ENCODE data around the gene UBP1. TPM values are rescaled to one million over a fixed set of nuclear protein-coding genes. Genes with fewer than 3 reads are reported as not detected.
"Not testable (repeated sequence)": the region's sequence is repeated elsewhere in the genome, so short reads cannot be mapped to it uniquely, and the experiment has no call there.

Gene UBP1
- total RNA-seq, 4 donors from 2014 or later = 35.0 to 59.5 (median 46.4) TPM

DNA sequence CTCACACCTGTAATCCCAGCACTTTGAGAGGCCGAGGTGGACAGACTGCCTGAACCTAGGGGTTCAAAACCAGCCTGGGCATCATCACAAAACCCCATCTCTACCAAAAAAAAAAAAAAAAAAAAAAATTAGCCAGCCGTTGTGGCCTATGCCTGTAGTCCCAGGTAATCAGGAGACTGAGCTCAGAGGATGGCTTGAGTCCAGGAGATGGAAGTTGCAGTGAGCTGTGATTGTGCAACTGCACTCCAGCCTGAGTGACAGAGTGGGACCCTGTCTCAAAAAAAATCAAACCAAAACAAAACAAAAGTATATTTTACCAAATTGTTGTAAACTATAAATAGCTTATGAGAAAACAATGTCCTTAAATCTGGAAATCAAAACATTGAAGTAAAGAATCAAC is 34.7 kb upstream of the UBP1 start:
- WGBS, 2 donors = 61 to 73% methylated on average over 2 of the region's 2 CpGs
- Histone ChIP-seq H3K27ac (no peak overlapping the region), H3K27me3 (no peaks in the 10 kb centered on the region), H3K36me3 (no peaks in the 10 kb centered on the region), H3K4me3 (no peak overlapping the region), H3K4me1 (no peaks in the 10 kb centered on the region), H3K9me3 (no peaks in the 10 kb centered on the region)
- intact Hi-C loops (cut with DNase I) = no loop called here
- TF ChIP-seq, protein P1, sequence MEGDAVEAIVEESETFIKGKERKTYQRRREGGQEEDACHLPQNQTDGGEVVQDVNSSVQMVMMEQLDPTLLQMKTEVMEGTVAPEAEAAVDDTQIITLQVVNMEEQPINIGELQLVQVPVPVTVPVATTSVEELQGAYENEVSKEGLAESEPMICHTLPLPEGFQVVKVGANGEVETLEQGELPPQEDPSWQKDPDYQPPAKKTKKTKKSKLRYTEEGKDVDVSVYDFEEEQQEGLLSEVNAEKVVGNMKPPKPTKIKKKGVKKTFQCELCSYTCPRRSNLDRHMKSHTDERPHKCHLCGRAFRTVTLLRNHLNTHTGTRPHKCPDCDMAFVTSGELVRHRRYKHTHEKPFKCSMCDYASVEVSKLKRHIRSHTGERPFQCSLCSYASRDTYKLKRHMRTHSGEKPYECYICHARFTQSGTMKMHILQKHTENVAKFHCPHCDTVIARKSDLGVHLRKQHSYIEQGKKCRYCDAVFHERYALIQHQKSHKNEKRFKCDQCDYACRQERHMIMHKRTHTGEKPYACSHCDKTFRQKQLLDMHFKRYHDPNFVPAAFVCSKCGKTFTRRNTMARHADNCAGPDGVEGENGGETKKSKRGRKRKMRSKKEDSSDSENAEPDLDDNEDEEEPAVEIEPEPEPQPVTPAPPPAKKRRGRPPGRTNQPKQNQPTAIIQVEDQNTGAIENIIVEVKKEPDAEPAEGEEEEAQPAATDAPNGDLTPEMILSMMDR (IDR thresholded peaks at IDR 0.05) = no peak
- TF ChIP-seq POLR2A (IDR thresholded peaks at IDR 0.05) = no peak
- DNase-seq = no peak

GRCh38 chr3:33473813-33474212 is 33.6 kb upstream of the UBP1 start:
- no peak overlapping the region for H3K4me3 ChIP-seq
- no peak for DNase-seq
- no peaks in the 10 kb centered on the region for H3K36me3 ChIP-seq
- no peak overlapping the region for H3K27ac ChIP-seq
- H3K27me3 ChIP-seq = no peaks in the 10 kb centered on the region
- no peaks in the 10 kb centered on the region for H3K9me3 ChIP-seq
- no peaks in the 10 kb centered on the region for H3K4me1 ChIP-seq
- intact Hi-C loops (cut with DNase I) = no loop called here
- TF ChIP-seq POLR2A (IDR thresholded peaks at IDR 0.05) = no peak
- TF ChIP-seq, protein P1 (IDR thresholded peaks at IDR 0.05) = no peak
- 86 to 92% methylated on average over 2 of the region's 2 CpGs for WGBS, 2 donors

GRCh38 chr3:33467786-33468185 is 27.6 kb upstream of the UBP1 start:
- H3K27ac ChIP-seq = no peak overlapping the region
- H3K27me3 ChIP-seq = no peaks in the 10 kb centered on the region
- TF ChIP-seq, protein P1 (IDR thresholded peaks at IDR 0.05) = no peak
- TF ChIP-seq POLR2A (IDR thresholded peaks at IDR 0.05) = no peak
- intact Hi-C loops (cut with DNase I) = no loop called here
- 82 to 95% methylated on average over 3 of the region's 3 CpGs for WGBS, 2 donors
- no peaks in the 10 kb centered on the region for H3K4me1 ChIP-seq
- no peak overlapping the region for H3K4me3 ChIP-seq
- H3K36me3 ChIP-seq = no peaks in the 10 kb centered on the region
- no peaks in the 10 kb centered on the region for H3K9me3 ChIP-seq
- DNase-seq = no peak

- Histone ChIP-seq H3K36me3 (no peaks in the 10 kb centered on the region), H3K4me3 (no peak overlapping the region), H3K27ac (no peak overlapping the region), H3K27me3 (no peaks in the 10 kb centered on the region), H3K9me3 (peaks cover 0 to 21% (median 15%) of the 10 kb centered on the region in 3 donors), H3K4me1 (no peaks in the 10 kb centered on the region)
- TF ChIP-seq POLR2A (IDR thresholded peaks at IDR 0.05) = no peak
- intact Hi-C loops (cut with DNase I) = no loop called here
- DNase-seq = no peak
- WGBS, 2 donors = 91 to 95% methylated on average over 2 of the region's 2 CpGs
These were observed 20.9 kb upstream of the UBP1 start for GRCh38 chr3:33461097-33461496.

GRCh38 chr3:33459577-33459976 is 19.4 kb upstream of the UBP1 start:
- H3K27ac ChIP-seq; H3K4me1 ChIP-seq; H3K36me3 ChIP-seq; H3K4me3 ChIP-seq; H3K27me3 ChIP-seq; DNase-seq; intact Hi-C loops (cut with DNase I): not testable (repeated sequence)
- peaks cover 0 to 21% (median 15%) of the 10 kb centered on the region in 3 donors for H3K9me3 ChIP-seq
- 90 to 92% methylated on average over 4 of the region's 4 CpGs for WGBS, 2 donors

- Histone ChIP-seq H3K27ac (no peak overlapping the region), H3K27me3 (no peaks in the 10 kb centered on the region), H3K4me3 (no peak overlapping the region), H3K9me3 (peaks cover 0 to 21% (median 15%) of the 10 kb centered on the region in 3 donors), H3K4me1 (no peaks in the 10 kb centered on the region), H3K36me3 (no peaks in the 10 kb centered on the region)
- no peak for DNase-seq
- intact Hi-C loops (cut with DNase I) = no loop called here
- 93 to 94% methylated on average over 3 of the region's 3 CpGs for WGBS, 2 donors
- TF ChIP-seq, protein P1 (IDR thresholded peaks at IDR 0.05) = no peak
- no peak for TF ChIP-seq POLR2A (IDR thresholded peaks at IDR 0.05)
These were observed 18.2 kb upstream of the UBP1 start for GRCh38 chr3:33458446-33458845.
